K562 treated with DMSO at 1 percent for 4 hours (cell line): ENCODE results near the gene COMMD3. TPM values are rescaled to one million over a fixed set of nuclear protein-coding genes. Genes with fewer than 3 reads are reported as not detected.

Experiments
- total RNA-seq: library from RNA; unstranded; fragments of 300-600 nt; gene quantifications from 2 replicates; pipeline ENCODE4 v1.2.3, GENCODE V29; 2022; ENCODE audit not compliant: insufficient read depth

COMMD3 gene
- 74.8 and 86.7 TPM in 2 replicates for total RNA-seq

GRCh38 chr10:22316286-22317075, at the start of gene COMMD3:
COMMD3 (plus strand) TSS chr10:22316388; CDS start chr10:22316418, 30 bp downstream.

GRCh38 chr10:22320591-22321155, 4.5 kb downstream of the COMMD3 start, which contains the start of gene BMI1:
BMI1 (plus strand) TSS chr10:22321099; CDS start chr10:22326450, 5,351 bp downstream.

GRCh38 chr10:22345301-22346095, 29.3 kb downstream of the COMMD3 start, which contains the start of gene SPAG6:
SPAG6 (plus strand) TSS chr10:22345496; CDS start chr10:22345612, 116 bp downstream.

Other genes with a start within 250 kb of the COMMD3 start
- gene EBLN1, start 98.4 kb upstream of the COMMD3 start, total RNA-seq = not detected in 2 replicates
- 34.6 and 45.2 TPM in 2 replicates for gene BMI1, start 4.7 kb downstream of the COMMD3 start, total RNA-seq
- gene SPAG6, start 29.1 kb downstream of the COMMD3 start, total RNA-seq = 6.1 and 9.8 TPM in 2 replicates